Measurements from ENCODE around the gene BARHL2.

BARHL2 gene

DNA sequence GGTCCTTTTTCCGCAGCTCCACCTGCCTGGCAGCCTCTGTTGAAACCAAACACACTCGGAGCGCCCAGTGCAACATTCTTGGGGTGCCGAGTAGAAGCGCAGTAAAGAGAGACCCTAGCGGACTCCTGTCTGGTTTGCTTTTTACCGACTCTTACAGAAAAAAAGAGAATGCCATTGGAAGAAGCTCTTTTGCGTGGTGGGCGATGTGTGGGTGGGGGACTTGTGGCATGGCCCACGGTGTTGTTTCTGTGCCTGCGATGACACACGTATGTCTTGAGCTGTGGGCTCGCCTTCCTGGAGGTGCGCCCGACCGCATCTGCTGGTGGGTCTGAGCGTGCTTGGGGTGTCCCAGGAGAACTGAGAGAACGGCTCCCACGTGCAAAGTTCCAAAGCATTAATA, 7.3 kb upstream of the BARHL2 start:
- DNase-seq, result no peak

DNA sequence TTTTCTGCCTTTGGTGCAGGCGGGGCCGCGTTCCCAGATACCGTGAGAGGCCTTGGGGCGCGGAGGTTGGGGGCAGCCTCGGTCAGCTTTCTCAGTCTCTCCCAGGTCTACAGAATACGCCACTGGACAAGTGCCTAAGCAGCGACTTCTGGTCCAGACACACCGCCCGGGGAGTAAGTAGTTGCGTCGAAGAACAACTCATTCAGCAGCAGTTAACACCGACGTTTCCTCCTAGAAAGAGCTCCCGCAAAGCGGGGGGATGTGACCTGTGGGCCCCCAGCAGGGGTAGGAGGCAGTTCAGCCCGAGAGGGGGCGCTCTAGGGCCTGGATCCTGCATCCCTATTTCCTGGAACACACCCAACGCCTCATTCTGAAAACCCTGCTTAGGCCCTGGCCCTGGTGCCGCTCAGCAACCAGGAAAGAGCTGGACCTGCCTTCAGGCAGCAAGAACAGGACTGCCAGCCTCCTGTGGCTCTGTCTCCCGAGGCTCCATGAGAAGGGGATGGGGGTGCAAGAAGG, 6.5 kb upstream of the BARHL2 start:
- no peak for DNase-seq

DNA sequence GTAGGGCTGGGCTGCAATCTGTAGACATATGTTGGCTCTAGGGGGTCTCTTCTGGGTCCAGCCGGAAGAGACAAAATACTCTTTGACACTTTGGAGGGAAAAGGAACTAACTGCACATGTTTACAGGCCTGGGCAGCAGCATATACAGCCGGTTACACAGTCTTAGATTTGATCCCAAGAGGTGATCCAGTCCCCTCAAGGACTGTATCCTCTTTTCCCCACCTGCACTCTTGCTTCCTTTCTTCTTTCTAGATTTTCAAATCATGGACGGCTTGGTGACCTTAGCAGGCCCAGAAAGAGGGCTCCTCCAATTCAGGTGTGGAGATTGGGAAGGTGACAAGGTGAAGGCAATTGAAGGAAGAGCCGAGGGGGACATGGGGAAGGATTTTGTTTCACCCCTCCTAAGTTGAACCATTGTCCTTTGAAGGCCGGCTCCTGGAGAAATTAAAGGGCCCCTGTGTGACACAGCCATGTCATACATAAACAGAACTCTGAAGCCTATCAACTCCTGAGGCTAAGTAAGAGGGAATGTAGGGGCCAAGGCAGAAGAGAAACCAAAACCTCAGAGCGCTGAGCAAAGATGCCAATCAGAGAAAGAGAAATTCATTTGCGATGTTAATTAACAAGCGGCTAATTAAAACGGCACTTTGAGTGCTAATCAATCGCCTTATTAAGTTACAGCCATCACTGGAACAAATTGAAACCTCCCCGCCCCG, 5.9 kb upstream of the BARHL2 start:
- no peak for DNase-seq

DNA sequence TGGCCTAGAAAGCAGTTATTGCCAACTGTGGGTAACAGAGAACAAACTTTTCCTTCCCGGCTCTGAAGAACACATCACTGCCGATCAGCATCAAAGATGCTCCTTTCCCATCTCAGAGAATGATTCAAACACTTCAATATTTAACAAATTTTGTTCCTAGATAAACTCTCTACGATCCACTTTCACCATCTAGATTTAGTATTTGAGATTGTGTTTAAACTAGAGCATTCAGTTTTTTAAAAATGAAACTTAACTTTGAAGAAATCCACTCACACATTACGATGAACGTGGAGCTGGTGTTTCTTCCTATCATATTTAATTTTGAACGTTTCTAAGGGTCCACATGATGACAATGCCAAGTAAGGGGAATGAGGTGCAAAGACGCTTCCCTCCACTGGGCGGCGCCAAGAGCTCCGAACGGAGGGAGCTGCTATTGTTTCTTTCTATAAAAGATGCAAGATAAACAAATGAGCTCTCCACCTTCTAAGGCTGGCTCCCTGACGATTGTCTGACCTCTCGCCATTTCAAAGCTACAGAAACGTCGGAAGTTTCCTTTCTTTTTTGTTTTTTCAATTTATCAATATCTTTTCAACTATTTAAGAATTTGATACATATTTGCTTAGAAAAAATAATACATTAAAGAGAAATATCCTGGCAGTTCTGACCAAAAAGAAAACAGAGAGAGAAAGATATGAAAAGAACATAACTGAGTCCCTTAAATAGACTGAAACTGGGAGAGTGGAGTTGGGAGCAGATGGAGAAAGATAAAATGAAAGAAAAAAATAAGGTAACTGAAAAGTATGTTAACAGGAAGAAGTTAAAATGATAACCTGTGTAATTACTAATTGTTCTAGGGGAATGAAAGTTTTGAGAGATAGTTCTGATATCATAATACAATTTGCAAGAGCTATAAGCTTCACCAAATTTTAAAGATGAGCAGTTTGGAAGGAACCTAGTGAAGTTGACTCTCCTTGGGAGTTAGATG, 4.4 kb upstream of the BARHL2 start:
- peak; percentile 30 for DNase-seq

DNA sequence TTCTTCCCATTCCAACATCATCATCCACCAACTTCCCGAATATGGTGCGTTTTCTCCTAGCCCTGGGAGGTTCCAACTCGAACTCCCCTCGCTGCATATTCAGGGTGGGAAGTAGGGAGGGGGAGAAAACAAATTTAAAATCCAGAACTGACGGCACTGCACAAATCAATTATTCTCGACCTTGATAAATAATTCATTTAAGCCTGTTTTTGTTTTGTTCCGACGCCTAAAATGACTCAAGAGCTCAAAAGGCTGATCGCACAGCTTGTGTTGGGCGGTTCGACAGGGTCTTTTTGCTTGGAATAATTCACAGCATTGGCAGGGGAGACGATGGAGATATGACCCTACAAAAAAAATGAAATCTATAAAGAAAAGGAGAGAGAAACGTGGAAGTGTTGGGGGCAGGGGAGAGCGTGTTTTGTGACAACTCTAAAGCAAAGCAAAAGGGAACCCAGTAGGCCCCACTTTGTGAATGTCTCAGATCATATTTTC, 3.1 kb upstream of the BARHL2 start:
- no peak for DNase-seq

DNA sequence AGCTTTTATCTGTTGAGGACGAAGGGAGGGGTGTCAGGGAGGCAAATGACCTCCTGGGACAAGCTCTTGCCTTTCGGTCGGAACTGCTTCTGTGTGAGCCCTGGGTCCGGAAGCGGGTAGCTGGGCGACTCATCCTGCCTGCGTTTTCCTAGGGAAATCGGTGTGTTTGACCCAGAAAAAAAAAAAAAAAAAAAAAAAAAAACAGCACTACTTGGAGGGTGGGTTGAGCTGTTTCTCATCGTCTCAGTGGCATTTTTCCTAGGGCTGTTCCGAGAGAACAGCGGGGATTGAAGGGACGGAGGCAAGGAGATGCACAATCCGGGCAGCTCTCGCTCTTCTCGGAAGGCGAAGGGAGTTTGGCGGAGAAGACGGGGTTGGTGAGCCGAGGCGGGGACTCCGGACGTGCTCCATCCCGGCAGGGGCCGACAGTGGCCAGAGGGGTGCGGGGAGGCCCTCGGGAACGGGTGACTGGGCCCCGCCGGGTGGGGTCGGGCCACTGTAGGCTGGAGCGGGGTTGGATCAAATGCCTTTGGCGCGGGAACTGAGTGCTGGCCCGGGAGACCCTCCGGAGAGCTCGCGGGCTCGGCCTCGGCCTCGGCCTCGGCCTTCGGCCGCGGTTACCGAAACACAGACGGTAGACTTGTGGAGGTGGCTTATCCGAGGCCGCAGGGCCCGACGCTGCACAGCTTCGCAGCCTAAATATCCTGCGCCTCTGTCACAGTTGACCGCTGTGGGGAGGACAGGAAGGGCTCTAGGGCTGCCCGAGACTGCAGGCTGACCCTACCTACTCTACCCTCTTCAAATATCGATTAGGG, 2.4 kb upstream of the BARHL2 start:
- no peak for DNase-seq

DNA sequence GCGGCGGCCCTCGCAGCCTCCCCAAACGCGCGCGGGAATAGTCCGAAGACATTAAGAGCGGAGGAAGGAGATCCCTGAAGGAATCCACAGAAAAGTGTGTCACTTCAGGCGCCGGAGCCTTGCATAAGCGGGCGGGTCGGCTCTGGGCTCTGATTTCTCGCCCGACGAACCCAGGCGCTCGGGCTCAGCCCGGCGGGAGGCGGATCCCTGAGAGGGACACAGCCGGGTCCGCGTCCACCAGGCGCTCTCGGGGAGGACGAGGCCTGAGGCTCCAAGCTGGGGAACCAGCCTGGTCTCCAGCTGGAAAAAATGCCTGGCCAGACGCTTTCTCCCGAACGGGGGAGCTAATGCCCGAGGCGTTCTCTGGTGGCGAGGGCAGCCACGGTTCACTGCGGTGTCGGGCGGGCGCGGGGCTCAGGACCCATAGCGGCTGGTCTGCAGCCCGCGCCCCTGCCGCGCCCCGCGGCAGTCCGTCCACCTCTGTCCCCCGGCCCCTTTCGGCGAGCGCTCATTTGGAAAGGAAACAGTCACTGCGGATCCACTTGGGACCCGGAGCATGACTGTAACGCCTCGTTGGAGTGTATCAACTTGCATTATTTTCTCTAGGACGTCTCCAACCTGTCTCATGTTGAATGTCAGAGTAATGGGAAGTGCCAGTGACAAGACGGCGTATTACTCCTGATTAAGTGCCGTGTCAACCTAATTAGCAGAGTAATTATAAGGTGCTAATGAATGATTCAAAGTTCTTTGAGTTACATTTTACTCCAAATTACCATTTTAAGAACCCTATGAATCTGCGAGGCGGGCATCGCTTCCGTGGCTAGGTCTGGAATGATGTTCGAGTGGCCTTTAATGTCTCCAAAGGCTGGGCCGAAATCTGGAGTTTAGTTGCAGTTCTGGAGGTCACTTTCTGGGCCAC, 1.6 kb upstream of the BARHL2 start:
- no peak for DNase-seq

DNA sequence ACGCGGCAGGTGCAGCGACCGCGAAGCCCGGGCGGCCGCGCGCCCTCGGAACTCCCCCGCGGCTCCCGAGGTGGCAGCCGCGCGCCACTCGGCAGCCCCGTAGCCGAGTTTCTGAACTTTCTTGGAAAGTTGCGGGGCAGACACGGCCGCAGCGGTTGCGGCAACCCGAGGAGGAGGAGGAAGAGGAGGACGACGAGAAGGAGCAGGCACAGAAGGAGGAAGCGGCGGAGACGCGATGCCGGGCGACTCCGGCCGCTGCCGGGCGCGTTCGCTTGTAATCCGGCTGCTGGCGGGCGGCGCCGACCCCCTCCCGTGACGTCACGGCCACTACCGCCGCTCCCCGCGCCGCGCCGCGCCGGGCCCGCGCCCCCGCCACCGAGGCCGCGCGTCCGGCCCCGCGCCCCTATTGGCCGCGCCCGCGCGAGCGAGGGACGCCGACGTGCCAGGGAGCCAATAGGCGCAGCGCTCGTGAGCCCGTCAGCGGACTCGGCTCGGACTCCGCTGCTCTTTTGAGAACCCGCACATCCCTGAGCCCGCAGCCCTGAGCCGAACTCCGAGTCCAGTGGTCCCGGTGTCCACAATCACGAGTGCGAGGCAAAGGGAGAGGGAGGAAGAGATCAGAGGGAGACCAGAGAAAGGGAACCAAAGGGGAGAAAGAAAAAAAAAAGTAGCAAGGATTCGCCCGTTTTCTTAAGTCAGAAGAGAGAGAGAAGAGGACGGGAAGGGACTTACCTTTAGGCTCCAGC, 736 bp upstream of the BARHL2 start:
- no peak for DNase-seq

DNA sequence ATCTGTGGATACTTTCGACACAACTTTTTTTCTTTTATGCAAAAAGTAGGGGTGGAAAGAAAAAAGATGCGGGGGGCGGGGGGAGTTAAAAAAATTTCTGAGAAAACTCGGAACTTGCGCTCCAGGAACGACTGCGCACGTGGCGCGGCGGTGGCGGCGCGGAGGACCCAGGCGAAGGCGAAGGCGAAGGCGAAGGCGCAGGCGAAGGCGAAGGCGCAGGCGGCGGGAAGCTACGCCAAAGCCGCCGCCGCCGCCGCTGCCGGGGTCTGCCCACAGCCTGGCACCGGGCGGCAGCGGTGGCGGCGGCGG, 208 bp upstream of the BARHL2 start:
- no peak for DNase-seq

DNA sequence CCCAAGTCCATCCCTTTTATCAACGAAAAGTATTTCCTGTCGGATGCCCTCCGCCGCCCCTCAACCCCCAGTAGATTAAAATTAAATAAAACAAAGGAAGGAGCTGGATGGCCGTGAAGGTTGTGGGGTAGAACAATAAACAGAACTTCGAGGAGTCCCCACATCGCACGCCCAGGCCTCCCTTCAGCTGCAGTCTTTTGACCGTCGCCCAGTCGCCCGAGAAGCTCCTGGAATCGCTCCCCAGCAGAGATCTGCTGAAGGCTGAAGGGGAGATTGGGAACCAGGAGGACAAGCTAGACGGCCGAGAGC, 905 bp downstream of the BARHL2 start:
- no peak for DNase-seq

DNA sequence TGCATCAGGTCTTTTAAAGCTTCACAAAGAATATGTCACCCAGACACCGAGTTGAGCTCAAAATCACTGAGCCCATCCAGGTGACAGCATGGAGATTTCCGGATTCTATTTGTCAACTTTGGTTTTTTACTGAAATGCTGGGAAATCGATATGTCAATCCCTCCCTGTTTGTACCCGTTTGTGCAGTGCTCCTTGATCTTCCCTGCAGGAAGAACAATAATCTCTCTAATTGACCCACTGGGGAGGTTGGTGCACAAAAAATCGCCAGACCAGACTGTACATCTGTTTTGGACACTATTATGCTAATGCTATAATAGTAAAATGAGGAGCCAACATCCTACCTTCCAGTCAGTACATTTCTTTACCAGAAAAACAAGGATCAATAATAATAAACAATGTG, 1.8 kb downstream of the BARHL2 start:
- no peak for DNase-seq

DNA sequence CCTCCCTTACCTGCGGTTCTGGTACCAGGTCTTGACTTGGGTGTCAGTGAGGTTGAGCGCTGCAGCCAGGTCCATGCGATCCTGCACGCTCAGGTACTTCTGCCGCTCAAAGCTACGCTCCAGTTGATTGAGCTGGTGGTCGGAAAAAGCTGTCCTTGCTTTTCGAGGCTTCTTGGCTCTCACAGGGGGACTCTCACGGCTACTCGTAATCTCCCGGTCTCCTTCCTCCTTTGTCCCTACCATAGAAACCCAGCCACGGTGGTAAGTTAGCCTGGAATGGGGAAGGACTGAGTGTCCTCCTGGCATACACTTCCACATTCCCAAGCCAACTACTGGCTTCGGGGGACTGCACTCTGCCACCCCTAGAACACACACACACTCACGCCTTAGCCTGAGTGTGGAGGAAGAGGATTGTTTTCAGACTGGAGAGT, 2.6 kb downstream of the BARHL2 start:
- no peak for DNase-seq

DNA sequence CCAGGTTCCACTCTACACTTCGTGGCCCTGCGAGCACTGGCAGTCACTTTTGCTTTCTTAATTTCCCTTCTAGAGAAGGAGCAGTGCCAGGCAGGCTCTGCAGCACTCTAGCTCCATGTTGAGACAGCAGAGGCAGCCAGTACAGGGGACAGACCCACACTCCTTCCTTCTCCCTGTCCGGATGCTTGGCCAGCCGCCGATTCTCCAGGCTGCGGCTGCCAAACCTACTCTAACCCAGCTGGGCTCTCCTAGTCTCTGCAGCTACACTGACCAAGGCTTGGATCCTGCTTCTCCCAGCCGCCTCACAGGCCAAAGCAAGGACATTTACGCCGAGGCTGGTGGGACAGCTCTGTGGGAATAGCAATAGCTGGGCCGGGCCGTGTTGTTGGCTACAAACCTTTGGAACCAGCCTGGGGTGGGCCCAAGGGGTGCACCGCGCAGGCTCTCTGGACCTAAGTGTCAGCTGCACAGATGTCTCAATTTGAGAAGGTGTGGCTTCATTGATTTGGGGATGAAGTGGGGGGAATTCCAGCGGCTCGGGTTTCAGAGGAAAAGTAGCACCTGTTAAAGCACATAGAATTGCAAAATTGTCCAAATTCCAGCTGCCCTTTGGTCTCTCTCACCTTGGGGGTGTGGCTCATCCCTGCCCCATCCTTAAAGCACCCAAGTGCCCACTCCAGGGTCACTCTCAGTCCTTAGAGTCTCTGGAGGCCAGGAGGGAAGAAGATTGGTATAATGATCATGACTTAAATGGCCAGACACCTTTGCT, 3.2 kb downstream of the BARHL2 start:
- DNase-seq, result no peak

DNA sequence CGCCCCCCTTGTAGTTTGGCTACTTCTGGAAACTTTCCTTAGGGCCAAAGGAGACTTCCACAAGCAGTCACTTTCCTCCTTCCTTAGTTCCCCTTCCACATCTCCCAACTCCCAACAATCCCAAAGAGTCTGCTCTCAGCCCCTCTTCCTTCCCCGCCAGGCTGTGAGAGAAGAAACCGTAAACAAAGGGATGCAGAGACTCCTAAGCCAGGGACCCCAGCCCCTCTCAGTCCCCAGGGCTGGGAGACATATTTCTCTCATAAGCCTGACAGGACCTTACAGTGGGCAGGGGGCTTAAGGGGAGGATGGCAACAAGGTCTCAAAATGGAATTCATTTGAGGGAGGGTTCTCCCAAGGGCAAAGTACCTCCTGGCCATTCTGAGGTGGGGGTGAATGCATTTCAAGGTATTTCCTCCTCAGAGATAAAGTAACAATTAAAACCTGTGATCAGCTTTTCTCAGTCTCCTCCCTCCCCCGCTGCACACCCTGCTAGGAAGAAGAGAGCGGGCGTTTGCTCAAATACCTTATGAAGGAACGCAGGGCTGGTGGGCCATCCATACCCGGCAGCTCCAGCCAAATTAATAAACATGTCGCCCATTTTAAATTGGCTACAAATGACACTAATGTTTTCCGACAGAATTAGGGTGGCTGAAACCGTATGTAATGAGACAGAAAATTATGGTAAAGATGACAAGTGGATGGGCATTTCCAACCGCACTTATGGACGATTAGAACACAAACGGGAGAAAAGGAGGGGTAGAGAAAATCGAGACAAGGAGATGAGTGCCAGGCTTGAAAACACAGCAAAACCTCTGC, 4.0 kb downstream of the BARHL2 start:
- no peak for DNase-seq

DNA sequence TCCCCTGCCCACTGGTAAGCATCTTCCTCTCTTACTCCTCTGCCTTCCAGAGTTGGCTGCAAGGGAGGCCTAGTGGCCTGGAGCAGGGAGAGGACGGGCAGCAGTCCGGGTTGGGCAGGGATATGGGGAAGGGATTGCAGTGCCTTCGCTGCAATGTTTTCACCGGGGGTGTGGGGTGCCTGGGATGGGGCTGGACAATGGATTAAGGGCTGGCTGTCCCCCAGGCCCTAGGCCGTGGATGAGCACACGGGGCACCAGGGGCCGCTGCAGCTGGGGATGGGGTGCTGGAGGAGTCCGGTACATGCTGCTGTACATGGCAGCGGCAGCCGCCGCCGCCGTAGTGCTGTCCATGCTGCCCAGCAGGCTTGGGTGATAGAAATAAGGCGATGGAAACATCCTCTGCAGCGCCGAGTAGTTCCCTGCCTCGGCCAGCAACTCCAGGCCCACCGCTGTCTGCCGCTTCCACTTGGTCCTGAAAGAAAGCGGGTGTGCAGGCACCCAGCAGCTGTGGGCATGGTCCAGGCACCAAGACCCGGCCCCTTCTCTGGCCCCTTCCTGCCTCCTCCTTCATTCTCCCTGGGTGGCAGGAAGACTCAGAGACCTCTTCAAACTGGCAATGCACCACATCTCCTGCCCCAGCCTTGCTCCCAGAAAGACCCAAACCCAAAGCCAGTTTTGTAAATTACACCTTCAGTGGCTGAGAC, 4.8 kb downstream of the BARHL2 start:
- DNase-seq, result no peak

DNA sequence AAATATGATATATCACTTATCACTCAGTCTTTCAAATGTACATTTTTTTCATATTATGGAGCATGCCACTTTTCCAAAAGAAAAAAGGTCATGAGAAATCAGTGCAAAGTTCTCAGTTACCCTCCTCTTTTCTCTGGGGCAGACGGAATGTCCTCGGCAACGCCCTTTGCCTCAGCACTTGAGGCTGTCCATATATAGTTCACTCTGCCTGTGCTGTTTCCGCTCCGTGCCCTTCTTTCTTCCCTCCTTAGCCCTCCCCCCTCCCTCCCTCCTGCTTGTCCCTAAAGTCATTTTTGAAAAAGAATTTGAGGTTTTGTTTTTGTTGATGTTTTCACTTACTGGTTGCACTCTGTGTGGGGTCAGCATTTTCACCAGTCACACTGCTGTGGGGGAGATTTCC, 5.4 kb downstream of the BARHL2 start:
- DNase-seq, result no peak

DNA sequence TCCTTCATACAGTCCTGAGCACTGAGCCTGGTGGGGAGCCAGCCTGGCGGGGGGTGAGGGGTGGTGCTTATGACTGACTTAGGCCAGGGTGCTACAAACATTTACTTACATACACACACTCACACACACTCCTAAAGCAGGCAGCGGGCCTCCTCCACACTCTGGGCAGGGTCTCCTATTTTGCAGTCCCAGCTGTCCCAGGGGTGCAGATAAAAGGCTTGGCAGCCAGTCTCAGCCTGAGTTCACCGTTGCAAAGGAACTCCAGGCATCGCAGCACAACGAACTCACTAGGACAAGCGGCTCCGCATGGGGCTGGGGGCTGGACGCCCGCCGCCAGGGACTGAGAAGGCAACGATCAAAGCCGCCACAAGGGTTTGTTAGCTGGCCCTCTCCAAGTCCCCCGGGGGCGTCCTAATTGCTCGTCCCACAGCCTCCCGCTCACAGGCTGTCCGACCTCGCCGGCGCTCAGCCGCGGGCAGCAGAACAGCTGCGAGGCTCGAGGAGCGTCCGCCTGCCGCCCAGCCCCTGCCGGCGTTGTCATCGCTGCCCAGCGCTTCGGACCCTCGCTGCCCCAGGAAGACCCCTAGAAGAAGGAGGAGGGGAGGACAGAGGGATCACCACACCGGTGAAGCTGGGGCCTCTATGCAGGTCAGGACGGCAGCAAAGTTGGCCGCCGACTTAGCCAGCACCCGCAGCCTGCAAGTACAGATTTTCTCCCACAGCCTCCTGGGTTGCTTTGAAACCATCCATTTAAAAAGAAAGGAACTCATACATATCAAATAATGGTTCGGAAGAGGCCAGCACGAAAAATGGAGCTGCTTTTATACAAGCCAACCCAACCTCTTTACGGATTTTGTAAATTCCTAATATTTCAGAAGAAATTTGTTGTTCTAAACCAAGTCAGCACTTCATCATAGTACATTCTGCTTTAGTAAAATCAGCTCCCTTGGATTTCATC, 6.2 kb downstream of the BARHL2 start:
- no peak for DNase-seq

DNA sequence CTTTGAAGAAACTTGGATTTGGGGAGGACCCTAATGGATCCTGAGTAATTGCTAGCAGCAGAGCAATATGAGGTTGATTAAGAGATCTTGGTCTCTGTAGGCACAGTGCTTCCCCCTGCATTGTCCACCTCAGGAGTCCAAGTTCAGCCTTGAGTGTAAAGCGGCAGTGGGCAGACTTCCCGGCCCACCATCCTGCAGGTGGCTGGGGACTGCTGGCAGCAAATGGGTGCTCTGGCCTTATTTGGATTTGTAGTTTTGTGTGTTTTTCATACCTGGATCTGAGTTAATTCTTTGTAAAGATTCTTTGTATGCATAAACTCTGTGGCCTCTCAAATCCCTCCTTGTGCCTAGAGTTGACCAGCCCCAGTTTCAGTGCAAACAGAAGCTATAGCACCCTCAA, 7.6 kb downstream of the BARHL2 start:
- DNase-seq, result no peak
